GM12878 (cell line): ENCODE results near the gene P3H2. TPM values are rescaled to one million over a fixed set of nuclear protein-coding genes. Genes with fewer than 3 reads are reported as not detected.
"Not testable (repeated sequence)": the region's sequence is repeated elsewhere in the genome, so short reads cannot be mapped to it uniquely, and the experiment has no call there.

Experiments used
- ATAC-seq: fragments of 200-7000 bp; cut with Tn5 transposase; 3 replicates; pipeline ENCODE4 v1.9.1; 2020; ENCODE audit warnings: mild to moderate bottlenecking, moderate library complexity
- BruUV-seq: library from RNA; stranded (reverse); fragments of 400-500 nt; replicated peaks from 2 replicates; lab custom pipeline; 2021; lab: Mats Ljungman, UMichigan
- CTCF ChIA-PET: fragments of 300-600 bp; sonication (Branson Sonifier 250); formaldehyde crosslinking; extraction: SDS; loops from one replicate; lab custom pipeline; 2021; ENCODE audit warnings: inconsistent platforms; lab: Yijun Ruan, JAX
- POLR2A ChIA-PET: fragments of 350-600 bp; formaldehyde crosslinking; extraction: SDS; loops from one replicate; lab custom pipeline; 2021; ENCODE audit warnings: inconsistent platforms; lab: Charles Lee
- RAD21 ChIA-PET: fragments of 300-600 bp; sonication (Branson Sonifier 250); formaldehyde crosslinking; loops from one replicate; lab custom pipeline; 2023; ENCODE audit warnings: antibody characterized with exemption; ENCODE audit not compliant: unreplicated experiment; lab: Charles Lee
- SMC1A ChIA-PET: fragments of 300-600 bp; sonication (Branson Sonifier 250); formaldehyde crosslinking; loops from one replicate; lab custom pipeline; 2023; ENCODE audit not compliant: unreplicated experiment, uncharacterized antibody; lab: Charles Lee
- DNase-seq: peaks from one replicate; pipeline ENCODE4 v3.0.0-alpha.2; 2011; ENCODE audit warnings: low read depth, low spot score
- FAIRE-seq: peaks from 3 replicates; lab custom pipeline; 2011; peaks lifted over from hg19 to GRCh38; lab: Jason Lieb, UNC
- H2AFZ ChIP-seq: 2 replicates; pipeline ENCODE4 v1.6.0; 2011; ENCODE audit warnings: low read depth, low read length, control low read depth; ENCODE audit not compliant: control insufficient read depth
- H3K27ac ChIP-seq: 2 replicates; pipeline ENCODE4 v1.5.1; 2011; ENCODE audit warnings: control low read depth; ENCODE audit not compliant: control insufficient read depth, insufficient read depth
- H3K27me3 ChIP-seq, 2 experiments: replicated peaks in 1 of 2; 2 replicates each; pipeline versions ENCODE4 v1.6.0 to v1.6.1; 2011; ENCODE audit warnings: low read length in 1 of 2; ENCODE audit not compliant: control insufficient read depth in 2 of 2, insufficient read depth in 2 of 2
- H3K36me3 ChIP-seq, 2 experiments: 2 replicates each; pipeline ENCODE4 v1.5.1; 2011; ENCODE audit warnings: low read length in 1 of 2; ENCODE audit not compliant: control insufficient read depth in 2 of 2, insufficient read depth in 2 of 2
- H3K4me1 ChIP-seq: 2 replicates; pipeline ENCODE4 v1.6.1; 2011; ENCODE audit warnings: mild to moderate bottlenecking, low read length, moderate library complexity, mixed read lengths; ENCODE audit not compliant: control insufficient read depth, insufficient read depth
- H3K4me2 ChIP-seq: 2 replicates; pipeline ENCODE4 v1.6.0; 2011; ENCODE audit warnings: control low read depth; ENCODE audit not compliant: control insufficient read depth, insufficient read depth
- H3K4me3 ChIP-seq: fragments of 200-600 bp; sonication (generic); 2 replicates; pipeline ENCODE4 v1.5.1; 2016
- H3K79me2 ChIP-seq: 2 replicates; pipeline ENCODE4 v1.6.0; 2011; ENCODE audit warnings: low read length; ENCODE audit not compliant: control insufficient read depth, insufficient read depth
- H3K9ac ChIP-seq: 2 replicates; pipeline ENCODE4 v1.8.0; 2011; ENCODE audit warnings: low read length, control low read depth, mixed read lengths; ENCODE audit not compliant: control insufficient read depth, insufficient read depth
- H3K9me3 ChIP-seq: replicated peaks from 3 replicates; pipeline ENCODE4 v1.5.1; 2011; ENCODE audit warnings: mild to moderate bottlenecking, low read length; ENCODE audit not compliant: control insufficient read depth, insufficient read depth
- H4K20me1 ChIP-seq: 2 replicates; pipeline ENCODE4 v1.6.0; 2011; ENCODE audit not compliant: control insufficient read depth, insufficient read depth
- FOS ChIP-seq: IDR thresholded peaks from 3 replicates; pipeline ENCODE4 v1.6.1; 2011; ENCODE audit warnings: borderline replicate concordance; ENCODE audit not compliant: insufficient read length; ENCODE audit errors: extremely low read depth
- RAD51 ChIP-seq: fragments of 450-650 bp; IDR thresholded peaks from 2 replicates; pipeline ENCODE4 v1.6.1; 2016; ENCODE audit warnings: moderate library complexity, mild to moderate bottlenecking, inconsistent platforms
- SUPT20H ChIP-seq: IDR thresholded peaks from 2 replicates; pipeline ENCODE4 v1.6.1; 2011; ENCODE audit warnings: low read depth, mild to moderate bottlenecking, low read length, moderate library complexity, borderline replicate concordance; ENCODE audit not compliant: control insufficient read depth
- WGBS: methylation state at CpG from one replicate; pipeline ENCODE4 v1.1.6; 2016; ENCODE audit warnings: low lambda C conversion rate; ENCODE audit not compliant: insufficient replicate concordance, insufficient coverage; ENCODE audit errors: missing lambda C conversion rate; 5-methylcytosine and 5-hydroxymethylcytosine counted together
- in situ Hi-C: fragments of 300-500 bp; cut with MboI; formaldehyde crosslinking; loops from 9 replicates; pipeline ENCODE4 v1.14.3; 2018; ENCODE audit warnings: mixed read lengths
- intact Hi-C: fragments of 100-400 bp; cut with micrococcal nuclease; formaldehyde crosslinking; loops from one replicate; pipeline ENCODE4 v1.14.2; 2022; ENCODE audit not compliant: unreplicated experiment
- polyA plus RNA-seq, 11 experiments: library from polyadenylated mRNA; depleted of rRNA in 4 of 11; unstranded in 6 of 11; stranded (reverse) in 5 of 11; fragments of >200 nt; fragmentation: Nextera tagmentation in 4 of 11; fragmentation: Illumina TruSeq in 1 of 11; extraction: Ambion mirVana in 4 of 11; extraction: Trizol in 1 of 11; gene quantifications; 1 replicate in 1 of 11; 2 replicates in 10 of 11; pipeline versions ENCODE4 v1.2.1 to v1.2.3, GENCODE V29; 2011 to 2016; ENCODE audit warnings: inconsistent platforms in 2 of 11, missing spikeins in 2 of 11, low read depth in 1 of 11
- total RNA-seq, 4 experiments: library from RNA; depleted of rRNA in 3 of 4; stranded (reverse); fragments of >200 nt in 3 of 4; fragmentation: Illumina TruSeq in 1 of 4; extraction: Trizol in 1 of 4; gene quantifications; 2 replicates each; pipeline versions ENCODE4 v1.2.1 to v1.2.3, GENCODE V29; 2013 to 2021

The P3H2 gene
- total and polyA plus RNA-seq, 10 of the 15 experiments (the other 5 are each of a cell fraction or from before 2014, with no cell fraction given) = 27.0 to 97.6 (median 83.2) TPM

DNA sequence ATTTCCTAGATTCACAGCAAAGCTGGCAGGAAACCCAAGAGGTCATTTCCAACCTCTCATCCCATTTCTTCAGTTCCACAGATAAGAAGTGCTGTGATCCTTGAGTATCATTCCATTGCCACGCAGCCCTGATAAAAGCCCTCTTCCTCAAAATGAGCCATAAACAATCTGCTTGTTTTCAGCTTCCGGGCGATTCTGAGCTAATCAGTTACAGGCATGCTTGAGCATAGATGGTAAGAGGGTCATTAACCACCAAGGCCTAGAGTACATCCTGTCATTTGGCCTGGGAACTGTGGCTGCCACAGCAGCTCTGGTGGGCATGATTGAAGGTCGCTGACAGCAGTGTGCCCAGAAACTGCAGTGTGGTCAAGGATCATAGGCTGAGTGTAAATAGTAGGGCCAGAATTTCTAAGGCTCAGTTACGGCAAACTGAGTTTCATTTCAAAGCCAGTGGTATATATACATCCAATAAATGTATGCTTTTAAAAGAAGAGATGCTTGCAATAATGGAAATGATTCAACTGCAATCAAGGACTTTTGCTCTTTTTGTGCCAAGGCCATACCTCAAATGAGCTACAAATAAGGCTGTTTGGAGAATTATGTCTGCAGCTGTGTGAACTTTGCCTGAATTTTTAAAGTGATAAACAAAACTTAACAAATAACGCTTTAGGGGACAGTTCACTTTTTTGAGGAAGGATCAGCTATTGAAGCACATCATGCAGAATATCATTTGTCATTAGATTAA lies 47.3 kb downstream of the P3H2 start (continued):
- TF ChIP-seq SUPT20H = no peak

DNA sequence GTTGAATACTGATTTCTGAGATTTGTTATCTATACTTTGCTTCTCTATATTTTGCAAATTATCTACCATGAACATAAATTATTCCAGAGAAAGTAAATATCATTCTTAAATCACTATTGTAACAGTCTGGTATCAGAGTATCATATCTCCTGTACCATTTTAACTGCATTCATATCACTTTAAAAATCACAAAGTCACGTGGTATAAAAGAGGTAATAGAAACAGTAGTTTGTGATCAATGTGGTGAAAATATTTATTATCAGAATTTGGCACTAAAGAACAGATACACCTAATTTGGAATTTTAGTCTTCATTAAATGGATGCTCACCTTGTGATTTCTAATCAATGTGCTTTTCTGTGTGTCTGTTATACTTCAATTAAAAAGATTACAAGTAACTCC lies 47.8 kb downstream of the P3H2 start:
- no peak overlapping the region for H3K4me2 ChIP-seq
- TF ChIP-seq RAD51 (peak; percentile 93), FOS (no peak)
- ChIA-PET RAD21 (interaction anchor here (0.8 to 2.2 kb wide), 10 partner anchors 23 to 88 kb away, joined by 3 to 9 read pairs (median 3); partner anchors contain the start of gene P3H2), SMC1A (interaction anchor here (0.6 to 2.8 kb wide), 8 partner anchors 13 to 105 kb away, joined by 3 to 13 read pairs (median 4); no protein-coding TSS in a partner anchor), POLR2A (interaction anchor here (1.1 to 1.4 kb wide), 2 partner anchors 17 to 21 kb away, joined by 3 read pairs; no protein-coding TSS in a partner anchor), CTCF (interaction anchor here (0.7 to 1.7 kb wide), 5 partner anchors 21 to 424 kb away, joined by 3 to 7 read pairs (median 3); partner anchors contain the start of gene CLDN1)
- FAIRE-seq = no peak
- H3K27me3 ChIP-seq = no peaks in the 10 kb centered on the region
- H3K36me3 ChIP-seq = no peaks in the 10 kb centered on the region
- H3K79me2 ChIP-seq = no peaks in the 10 kb centered on the region; the same call in 1 of the 2 replicates
- no peak overlapping the region for H3K4me3 ChIP-seq
- no peaks in the 10 kb centered on the region for H4K20me1 ChIP-seq
- no peak for DNase-seq
- H3K9ac ChIP-seq = no peak overlapping the region
- H3K27ac ChIP-seq = no peak overlapping the region
- WGBS = 0% methylated on average over 1 of the region's 1 CpG
- no peaks in the 10 kb centered on the region for H3K4me1 ChIP-seq
- intact Hi-C loops (no loop called here), in situ Hi-C loops (no loop called here)
- ATAC-seq = no peak
- H3K9me3 ChIP-seq = no peaks in the 10 kb centered on the region
- H2AFZ ChIP-seq = no peak overlapping the region
- no TSS peak for BruUV-seq

DNA sequence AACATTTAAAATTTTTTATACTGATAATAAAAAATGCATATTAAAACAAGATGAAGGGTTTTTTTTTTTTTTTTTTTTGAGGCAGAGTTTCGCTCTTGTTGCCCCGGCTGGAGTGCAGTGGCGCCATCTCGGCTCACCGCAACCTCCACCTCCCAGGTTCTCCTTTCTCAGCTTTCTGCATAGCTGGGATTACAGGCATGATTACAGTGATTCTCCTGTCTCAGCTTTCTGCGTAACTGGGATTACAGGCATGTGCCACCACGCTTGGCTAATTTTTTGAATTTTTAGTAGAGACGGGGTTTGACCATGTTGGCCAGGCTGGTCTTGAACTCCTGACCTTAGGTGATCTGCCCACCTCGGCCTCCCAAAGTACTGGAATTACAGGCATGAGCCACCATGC lies 48.8 kb downstream of the P3H2 start:
- H4K20me1 ChIP-seq, DNase-seq, BruUV-seq, H3K36me3 ChIP-seq, H3K79me2 ChIP-seq, H3K9me3 ChIP-seq, intact Hi-C loops, H3K4me2 ChIP-seq, H3K27me3 ChIP-seq, ATAC-seq, POLR2A ChIA-PET, H2AFZ ChIP-seq, H3K9ac ChIP-seq, H3K27ac ChIP-seq, H3K4me3 ChIP-seq, FAIRE-seq, in situ Hi-C loops, H3K4me1 ChIP-seq: not testable (repeated sequence)
- ChIA-PET SMC1A (interaction anchor here (1.0 to 2.8 kb wide), 4 partner anchors 13 to 42 kb away, joined by 3 to 13 read pairs (median 5); no protein-coding TSS in a partner anchor), CTCF (interaction anchor here (0.9 to 1.0 kb wide), 2 partner anchors 10 to 13 kb away, joined by 3 read pairs; no protein-coding TSS in a partner anchor), RAD21 (interaction anchor here (1.5 kb wide), 1 partner anchor 26 kb away, joined by 4 read pairs; no protein-coding TSS in a partner anchor)
- 54% methylated on average over 6 of the region's 9 CpGs for WGBS
